ENCODE measurements around the gene MCTP1.

DNA sequence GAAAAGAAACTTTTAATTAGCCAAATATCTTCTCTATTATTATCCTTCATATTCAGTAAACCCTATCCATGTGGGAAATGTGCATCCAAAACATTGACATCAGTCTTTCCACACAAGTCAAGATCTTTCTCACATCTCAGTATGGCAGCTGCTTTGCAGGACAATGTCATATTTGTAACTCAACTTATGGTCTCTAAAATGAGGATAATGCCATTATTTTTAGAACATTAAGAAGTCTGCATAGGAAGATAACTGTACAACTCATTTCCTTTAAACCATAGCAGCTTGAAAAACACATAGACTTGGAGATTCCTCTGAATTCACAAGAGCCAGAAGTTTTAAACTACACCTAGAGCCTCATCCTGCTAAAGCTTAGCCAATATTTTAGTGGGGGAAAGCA, 43.7 kb downstream of the MCTP1 start:
- no peak for TF ChIP-seq CTCF (conservative IDR thresholded peaks at IDR 0.05; ENCODE audit: low read length)
- TF ChIP-seq EZH2phosphoT487 (IDR thresholded peaks at IDR 0.05; ENCODE audit: borderline replicate concordance): no peak
